ENCODE measurements around the gene DOK6. TPM values are rescaled to one million over a fixed set of nuclear protein-coding genes. Genes with fewer than 3 reads are reported as not detected.

Gene DOK6
- total RNA-seq, 2 experiments from 2014 or later = not detected

DNA sequence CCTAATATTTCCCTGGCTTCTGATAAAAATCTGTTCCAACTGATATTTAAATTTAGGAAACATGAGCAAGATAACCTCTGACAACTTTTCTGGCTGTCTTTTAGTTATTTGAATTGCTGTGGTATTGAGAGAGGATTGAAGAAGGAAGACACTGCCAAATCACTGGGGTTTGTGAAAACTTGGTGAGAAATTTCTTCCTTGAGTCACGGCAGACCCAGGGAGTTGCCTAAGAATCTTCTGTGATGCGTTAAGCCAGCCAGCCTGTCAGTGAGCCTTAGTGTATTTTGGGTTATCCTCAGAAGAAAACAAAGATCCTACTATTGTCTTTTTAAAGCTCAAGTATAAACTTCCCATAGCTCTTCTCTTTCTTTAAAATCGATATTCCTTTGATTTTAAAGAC lies 17.5 kb upstream of the DOK6 start:
- Histone ChIP-seq H3K4me1 (ENCODE audit: insufficient read depth, low read length) (no peaks in the 10 kb centered on the region), H3K27me3 (ENCODE audit: control insufficient read depth in 1 of 2, insufficient read depth in 2 of 2, low read length in 2 of 2) (no peaks in the 10 kb centered on the region), H3K36me3 (ENCODE audit: insufficient read depth, low read length) (no peaks in the 10 kb centered on the region), H3K9me3 (ENCODE audit: control insufficient read depth in 1 of 2, insufficient read depth in 1 of 2, low read length in 2 of 2) (no peaks in the 10 kb centered on the region), H3K27ac (ENCODE audit: low read depth in 1 of 2, low read length in 2 of 2) (no peak overlapping the region), H3K4me3 (ENCODE audit: low read length) (no peak overlapping the region)
- TF ChIP-seq, protein P1, sequence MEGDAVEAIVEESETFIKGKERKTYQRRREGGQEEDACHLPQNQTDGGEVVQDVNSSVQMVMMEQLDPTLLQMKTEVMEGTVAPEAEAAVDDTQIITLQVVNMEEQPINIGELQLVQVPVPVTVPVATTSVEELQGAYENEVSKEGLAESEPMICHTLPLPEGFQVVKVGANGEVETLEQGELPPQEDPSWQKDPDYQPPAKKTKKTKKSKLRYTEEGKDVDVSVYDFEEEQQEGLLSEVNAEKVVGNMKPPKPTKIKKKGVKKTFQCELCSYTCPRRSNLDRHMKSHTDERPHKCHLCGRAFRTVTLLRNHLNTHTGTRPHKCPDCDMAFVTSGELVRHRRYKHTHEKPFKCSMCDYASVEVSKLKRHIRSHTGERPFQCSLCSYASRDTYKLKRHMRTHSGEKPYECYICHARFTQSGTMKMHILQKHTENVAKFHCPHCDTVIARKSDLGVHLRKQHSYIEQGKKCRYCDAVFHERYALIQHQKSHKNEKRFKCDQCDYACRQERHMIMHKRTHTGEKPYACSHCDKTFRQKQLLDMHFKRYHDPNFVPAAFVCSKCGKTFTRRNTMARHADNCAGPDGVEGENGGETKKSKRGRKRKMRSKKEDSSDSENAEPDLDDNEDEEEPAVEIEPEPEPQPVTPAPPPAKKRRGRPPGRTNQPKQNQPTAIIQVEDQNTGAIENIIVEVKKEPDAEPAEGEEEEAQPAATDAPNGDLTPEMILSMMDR (IDR thresholded peaks at IDR 0.05) = no peak
- no peaks in the 10 kb centered on the region for H3K36me3 Mint-ChIP-seq (ENCODE audit: low read depth)
- ChIA-PET CTCF (no interaction called here), POLR2A (no interaction called here)
- H3K4me3 Mint-ChIP-seq = no peak overlapping the region
- intact Hi-C loops (cut with DNase I, micrococcal nuclease) = no loop called here
- ATAC-seq (ENCODE audit: poor library complexity) (no peak), DNase-seq (no peak)
- no peaks in the 10 kb centered on the region for H3K9me3 Mint-ChIP-seq
- H3K27ac Mint-ChIP-seq = no peak overlapping the region
- peaks cover 6% of the 10 kb centered on the region for H3K27me3 Mint-ChIP-seq
- H3K4me1 Mint-ChIP-seq (ENCODE audit: low read depth) = no peaks in the 10 kb centered on the region

DNA sequence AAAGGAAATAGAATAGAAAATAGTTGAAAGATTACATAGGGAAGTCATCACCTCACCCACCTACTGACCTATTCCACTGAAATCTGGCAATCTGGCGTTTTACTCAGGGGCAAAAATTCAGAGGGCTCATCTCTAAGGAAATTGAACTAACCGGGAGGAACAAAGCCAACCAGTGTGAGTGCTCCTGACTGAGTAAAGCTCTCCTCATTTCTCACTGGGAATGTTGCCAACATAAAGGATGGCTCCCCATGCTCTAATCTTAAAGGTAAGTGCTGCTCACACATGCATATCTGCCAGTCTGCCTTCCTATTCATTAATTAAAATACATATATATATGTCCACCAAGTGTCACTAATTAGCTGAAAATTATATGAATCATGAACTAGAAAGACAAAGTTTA lies 13.5 kb upstream of the DOK6 start:
- H3K27ac ChIP-seq (ENCODE audit: low read depth in 1 of 2, low read length in 2 of 2) = no peak overlapping the region
- no peak overlapping the region for H3K4me3 Mint-ChIP-seq
- H3K36me3 Mint-ChIP-seq (ENCODE audit: low read depth) = no peaks in the 10 kb centered on the region
- H3K27ac Mint-ChIP-seq = no peak overlapping the region
- no peaks in the 10 kb centered on the region for H3K27me3 ChIP-seq (ENCODE audit: control insufficient read depth in 1 of 2, insufficient read depth in 2 of 2, low read length in 2 of 2)
- H3K4me1 Mint-ChIP-seq (ENCODE audit: low read depth) = no peaks in the 10 kb centered on the region
- intact Hi-C loops (cut with DNase I, micrococcal nuclease) = no loop called here
- no peak for ATAC-seq (ENCODE audit: poor library complexity)
- H3K4me3 ChIP-seq (ENCODE audit: low read length) = no peak overlapping the region
- H3K9me3 Mint-ChIP-seq = no peaks in the 10 kb centered on the region
- ChIA-PET CTCF (no interaction called here), POLR2A (no interaction called here)
- H3K9me3 ChIP-seq (ENCODE audit: control insufficient read depth in 1 of 2, insufficient read depth in 1 of 2, low read length in 2 of 2) = no peaks in the 10 kb centered on the region
- no peak for DNase-seq
- TF ChIP-seq, protein P1 (IDR thresholded peaks at IDR 0.05) = no peak
- H3K36me3 ChIP-seq (ENCODE audit: insufficient read depth, low read length) = no peaks in the 10 kb centered on the region
- peaks cover 5% of the 10 kb centered on the region for H3K27me3 Mint-ChIP-seq
- no peaks in the 10 kb centered on the region for H3K4me1 ChIP-seq (ENCODE audit: insufficient read depth, low read length)

DNA sequence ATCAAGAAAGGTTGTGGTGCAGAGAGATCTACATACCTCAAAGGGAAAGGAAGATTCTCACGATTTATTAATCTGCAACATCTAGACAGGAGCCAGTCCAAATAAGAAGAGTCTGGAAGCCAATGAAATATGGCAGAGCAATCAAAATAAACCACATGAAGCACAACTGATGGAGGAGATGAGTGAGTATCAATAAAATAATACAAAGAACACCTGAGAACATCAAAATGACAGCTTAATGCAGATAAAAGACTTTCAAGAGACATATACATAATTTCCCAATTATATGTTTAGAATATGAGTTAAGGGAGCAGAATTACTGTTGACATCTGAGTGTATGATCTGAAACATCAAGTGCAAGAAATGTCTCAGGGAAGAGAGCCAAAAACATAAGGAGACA lies 12.5 kb upstream of the DOK6 start:
- Mint-ChIP-seq H3K4me3 (no peak overlapping the region), H3K36me3 (ENCODE audit: low read depth) (no peaks in the 10 kb centered on the region), H3K27ac (no peak overlapping the region), H3K27me3 (peaks cover 5% of the 10 kb centered on the region), H3K9me3 (no peaks in the 10 kb centered on the region), H3K4me1 (ENCODE audit: low read depth) (no peaks in the 10 kb centered on the region)
- H3K4me3 ChIP-seq (ENCODE audit: low read length) = no peak overlapping the region
- no peak for DNase-seq
- intact Hi-C loops (cut with DNase I, micrococcal nuclease) = no loop called here
- TF ChIP-seq, protein P1 (IDR thresholded peaks at IDR 0.05) = no peak
- H3K4me1 ChIP-seq (ENCODE audit: insufficient read depth, low read length) = no peaks in the 10 kb centered on the region
- CTCF ChIA-PET = no interaction called here
- no peak for ATAC-seq (ENCODE audit: poor library complexity)
- POLR2A ChIA-PET = no interaction called here
- no peak overlapping the region for H3K27ac ChIP-seq (ENCODE audit: low read depth in 1 of 2, low read length in 2 of 2)
- no peaks in the 10 kb centered on the region for H3K9me3 ChIP-seq (ENCODE audit: control insufficient read depth in 1 of 2, insufficient read depth in 1 of 2, low read length in 2 of 2)
- H3K36me3 ChIP-seq (ENCODE audit: insufficient read depth, low read length) = no peaks in the 10 kb centered on the region
- no peaks in the 10 kb centered on the region for H3K27me3 ChIP-seq (ENCODE audit: control insufficient read depth in 1 of 2, insufficient read depth in 2 of 2, low read length in 2 of 2)

Measured in CD4-positive, alpha-beta T cell (primary cell).